ENCODE results near the gene GYS1.

- TF ChIP-seq CTCF (conservative IDR thresholded peaks at IDR 0.05; ENCODE audit: low read length), result no peak
- no peak for TF ChIP-seq EZH2phosphoT487 (IDR thresholded peaks at IDR 0.05; ENCODE audit: borderline replicate concordance)
Observed at GRCh38 chr19:48991011-48991609, 2.0 kb downstream of the GYS1 start.

Measured in Loucy (cell line).